ENCODE data around the gene NFYC. TPM values are rescaled to one million over a fixed set of nuclear protein-coding genes. Genes with fewer than 3 reads are reported as not detected.

NFYC gene
- total RNA-seq, 1 donor from 2014 or later: 51.1 TPM

- H3K79me2 ChIP-seq (ENCODE audit: insufficient read depth, low read length): peaks cover 39% of the 10 kb centered on the region
- Mint-ChIP-seq H3K27ac (ENCODE audit: unreplicated experiment) (no peak overlapping the region), H3K27me3 (ENCODE audit: low read depth, unreplicated experiment) (no peaks in the 10 kb centered on the region), H3K4me3 (ENCODE audit: unreplicated experiment) (no peak overlapping the region), H3K9me3 (ENCODE audit: unreplicated experiment) (no peaks in the 10 kb centered on the region), H3K4me1 (ENCODE audit: low read depth, unreplicated experiment) (peaks cover 21% of the 10 kb centered on the region), H3K36me3 (ENCODE audit: low read depth, unreplicated experiment) (peaks cover 31% of the 10 kb centered on the region)
- H3K36me3 ChIP-seq (ENCODE audit: insufficient read depth, low read length): peaks cover 23% of the 10 kb centered on the region
- H3K27me3 ChIP-seq (ENCODE audit: insufficient read depth, low read length): no peaks in the 10 kb centered on the region
- TF ChIP-seq CTCF (IDR thresholded peaks at IDR 0.05; ENCODE audit: insufficient read depth, low read depth, low read length) (no peak), EZH2 (IDR thresholded peaks at IDR 0.05; ENCODE audit: insufficient read depth, low read length) (no peak)
- H2AFZ ChIP-seq (ENCODE audit: low read depth, low read length): no peak overlapping the region
- H3K27ac ChIP-seq (ENCODE audit: low read depth, low read length): no peak overlapping the region
- FAIRE-seq: no peak
- H3K4me3 ChIP-seq (ENCODE audit: insufficient read depth, low read depth, low read length): no peak overlapping the region
- no peak overlapping the region for H3K9ac ChIP-seq (ENCODE audit: low read length)
- H4K20me1 ChIP-seq (ENCODE audit: insufficient read depth, low read length): peaks cover 35% of the 10 kb centered on the region
- H3K4me2 ChIP-seq (ENCODE audit: low read length): no peak overlapping the region
- H3K9me3 ChIP-seq (ENCODE audit: insufficient read depth, low read depth, low read length): no peaks in the 10 kb centered on the region
- no peaks in the 10 kb centered on the region for H3K4me1 ChIP-seq (ENCODE audit: insufficient read depth, low read length)
- no peak for DNase-seq (ENCODE audit: low read depth)
These were observed 51.0 kb downstream of the NFYC start for GRCh38 chr1:40742363-40743061.

- Histone ChIP-seq H2AFZ (ENCODE audit: low read depth, low read length) (no peak overlapping the region), H3K4me2 (ENCODE audit: low read length) (no peak overlapping the region), H3K79me2 (ENCODE audit: insufficient read depth, low read length) (peaks cover 35% of the 10 kb centered on the region), H3K9me3 (ENCODE audit: insufficient read depth, low read depth, low read length) (no peaks in the 10 kb centered on the region), H3K36me3 (ENCODE audit: insufficient read depth, low read length) (peaks cover 23% of the 10 kb centered on the region), H3K4me3 (ENCODE audit: insufficient read depth, low read depth, low read length) (no peak overlapping the region), H3K27ac (ENCODE audit: low read depth, low read length) (no peak overlapping the region), H4K20me1 (ENCODE audit: insufficient read depth, low read length) (peaks cover 31% of the 10 kb centered on the region), H3K9ac (ENCODE audit: low read length) (no peak overlapping the region), H3K4me1 (ENCODE audit: insufficient read depth, low read length) (no peaks in the 10 kb centered on the region), H3K27me3 (ENCODE audit: insufficient read depth, low read length) (no peaks in the 10 kb centered on the region)
- Mint-ChIP-seq H3K4me1 (ENCODE audit: low read depth, unreplicated experiment) (peaks cover 21% of the 10 kb centered on the region), H3K27ac (ENCODE audit: unreplicated experiment) (no peak overlapping the region), H3K36me3 (ENCODE audit: low read depth, unreplicated experiment) (peaks cover 38% of the 10 kb centered on the region), H3K4me3 (ENCODE audit: unreplicated experiment) (no peak overlapping the region), H3K27me3 (ENCODE audit: low read depth, unreplicated experiment) (no peaks in the 10 kb centered on the region), H3K9me3 (ENCODE audit: unreplicated experiment) (no peaks in the 10 kb centered on the region)
- DNase-seq (ENCODE audit: low read depth) (no peak), FAIRE-seq (no peak)
- TF ChIP-seq CTCF (IDR thresholded peaks at IDR 0.05; ENCODE audit: insufficient read depth, low read depth, low read length): no peak
- no peak for TF ChIP-seq EZH2 (IDR thresholded peaks at IDR 0.05; ENCODE audit: insufficient read depth, low read length)
These were observed 51.9 kb downstream of the NFYC start for GRCh38 chr1:40743452-40743851.

- Mint-ChIP-seq H3K36me3 (ENCODE audit: low read depth, unreplicated experiment) (peaks cover 41% of the 10 kb centered on the region), H3K27me3 (ENCODE audit: low read depth, unreplicated experiment) (no peaks in the 10 kb centered on the region), H3K4me1 (ENCODE audit: low read depth, unreplicated experiment) (peaks cover 21% of the 10 kb centered on the region), H3K27ac (ENCODE audit: unreplicated experiment) (no peak overlapping the region), H3K9me3 (ENCODE audit: unreplicated experiment) (no peaks in the 10 kb centered on the region), H3K4me3 (ENCODE audit: unreplicated experiment) (no peak overlapping the region)
- Histone ChIP-seq H3K9me3 (ENCODE audit: insufficient read depth, low read depth, low read length) (no peaks in the 10 kb centered on the region), H3K4me2 (ENCODE audit: low read length) (no peak overlapping the region), H3K27ac (ENCODE audit: low read depth, low read length) (no peak overlapping the region), H3K9ac (ENCODE audit: low read length) (no peak overlapping the region), H3K36me3 (ENCODE audit: insufficient read depth, low read length) (peaks cover 23% of the 10 kb centered on the region), H3K4me3 (ENCODE audit: insufficient read depth, low read depth, low read length) (no peak overlapping the region), H3K79me2 (ENCODE audit: insufficient read depth, low read length) (peaks cover 31% of the 10 kb centered on the region), H3K4me1 (ENCODE audit: insufficient read depth, low read length) (no peaks in the 10 kb centered on the region), H4K20me1 (ENCODE audit: insufficient read depth, low read length) (peaks cover 31% of the 10 kb centered on the region), H3K27me3 (ENCODE audit: insufficient read depth, low read length) (no peaks in the 10 kb centered on the region), H2AFZ (ENCODE audit: low read depth, low read length) (no peak overlapping the region)
- FAIRE-seq: no peak
- DNase-seq (ENCODE audit: low read depth): no peak
- no peak for TF ChIP-seq CTCF (IDR thresholded peaks at IDR 0.05; ENCODE audit: insufficient read depth, low read depth, low read length)
- no peak for TF ChIP-seq EZH2 (IDR thresholded peaks at IDR 0.05; ENCODE audit: insufficient read depth, low read length)
These were observed 52.4 kb downstream of the NFYC start for GRCh38 chr1:40743860-40744259.

Data from astrocyte (in vitro differentiated cells and primary cell).